Measurements from ENCODE around the gene MYT1.
"Not testable (repeated sequence)": the region's sequence is repeated elsewhere in the genome, so short reads cannot be mapped to it uniquely, and the experiment has no call there.

MYT1 gene

GRCh38 chr20:64177787-64178186 lies 13.5 kb downstream of the MYT1 start:
- DNase-seq (ENCODE audit: extremely low read depth, low read depth) = no peak
- no peak for TF ChIP-seq CTCF (IDR thresholded peaks at IDR 0.05; ENCODE audit: low read depth, low read length)

- DNase-seq (ENCODE audit: extremely low read depth, low read depth) = not testable (repeated sequence)
Measured at GRCh38 chr20:64178925-64179324, 14.7 kb downstream of the MYT1 start.

DNA sequence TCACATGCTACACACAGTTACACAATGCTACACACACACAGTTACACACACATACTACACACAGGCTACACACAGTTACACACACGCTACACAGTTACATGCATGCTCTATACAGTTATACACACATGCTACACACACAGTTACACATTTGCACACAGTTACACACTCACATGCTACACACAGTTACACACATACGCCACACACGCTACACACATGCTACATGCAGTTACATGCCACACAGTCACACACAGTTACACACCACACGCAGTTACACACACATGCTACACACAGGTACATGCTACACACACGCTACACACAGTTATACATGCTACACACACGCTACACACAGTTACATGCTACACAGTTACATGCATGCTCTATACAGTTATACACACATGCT lies 15.6 kb downstream of the MYT1 start:
- DNase-seq (ENCODE audit: extremely low read depth, low read depth) = no peak
- no peak for TF ChIP-seq CTCF (IDR thresholded peaks at IDR 0.05; ENCODE audit: low read depth, low read length)

GRCh38 chr20:64180673-64181072 lies 16.4 kb downstream of the MYT1 start:
- no peak for DNase-seq (ENCODE audit: extremely low read depth, low read depth)
- no peak for TF ChIP-seq CTCF (IDR thresholded peaks at IDR 0.05; ENCODE audit: low read depth, low read length)

GRCh38 chr20:64181391-64181790 lies 17.1 kb downstream of the MYT1 start:
- no peak for TF ChIP-seq CTCF (IDR thresholded peaks at IDR 0.05; ENCODE audit: low read depth, low read length)
- no peak for DNase-seq (ENCODE audit: extremely low read depth, low read depth)

DNA sequence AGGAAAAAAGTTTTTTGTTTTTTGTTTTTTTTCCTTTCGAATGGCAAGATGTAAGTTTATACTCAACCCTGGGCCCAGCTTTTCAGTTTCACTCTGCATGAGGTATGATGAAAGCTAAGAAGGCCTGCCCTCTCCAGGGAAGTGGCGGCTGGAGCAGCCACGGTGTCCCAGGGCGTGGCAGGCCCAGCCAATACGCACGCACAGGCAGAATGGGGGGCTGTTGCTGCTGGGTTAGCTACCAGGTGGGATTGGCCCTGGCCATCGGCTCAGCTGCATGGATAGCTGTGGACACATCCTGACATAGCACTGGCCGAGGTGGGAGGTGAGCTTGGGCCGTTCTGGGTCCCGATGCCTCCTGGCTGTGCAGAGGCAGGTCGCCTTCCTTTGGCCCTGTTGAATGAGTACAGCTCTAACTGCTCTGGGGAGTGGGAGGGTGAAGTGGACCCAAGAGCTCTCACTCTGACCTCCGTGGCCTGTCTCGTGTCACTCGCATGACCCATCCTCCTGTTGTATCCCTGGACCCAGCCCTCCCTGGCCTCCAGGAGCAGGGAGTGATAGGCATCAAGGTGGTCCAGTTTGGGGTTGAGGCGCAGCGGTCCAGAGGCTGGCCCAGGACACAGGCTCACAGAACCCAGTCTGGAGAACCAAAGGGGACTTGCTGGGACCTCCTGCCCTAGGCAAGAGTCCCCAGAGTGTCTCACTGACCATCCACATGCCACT lies 18.1 kb downstream of the MYT1 start:
- no peak for TF ChIP-seq CTCF (IDR thresholded peaks at IDR 0.05; ENCODE audit: low read depth, low read length)
- DNase-seq (ENCODE audit: extremely low read depth, low read depth) = no peak

DNA sequence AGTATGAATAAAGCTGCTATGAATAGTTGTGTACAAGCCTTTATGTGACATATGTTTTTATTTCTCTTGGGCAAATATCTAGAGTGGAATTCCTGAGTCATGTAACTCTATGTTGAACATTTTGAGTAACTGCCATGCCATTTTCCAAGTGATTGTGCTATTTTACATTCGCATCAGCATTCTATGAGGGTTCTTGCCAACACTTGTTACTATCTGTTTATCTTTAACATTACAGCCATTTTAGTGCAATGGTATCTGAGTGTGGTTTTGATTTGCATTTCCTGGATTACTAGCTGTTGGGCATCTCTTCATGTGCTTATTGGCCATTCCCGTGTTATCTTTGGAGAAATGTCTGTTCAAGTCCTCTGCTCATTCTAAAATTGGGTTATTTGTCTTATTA lies 19.1 kb downstream of the MYT1 start:
- no peak for DNase-seq (ENCODE audit: extremely low read depth, low read depth)
- no peak for TF ChIP-seq CTCF (IDR thresholded peaks at IDR 0.05; ENCODE audit: low read depth, low read length)

DNA sequence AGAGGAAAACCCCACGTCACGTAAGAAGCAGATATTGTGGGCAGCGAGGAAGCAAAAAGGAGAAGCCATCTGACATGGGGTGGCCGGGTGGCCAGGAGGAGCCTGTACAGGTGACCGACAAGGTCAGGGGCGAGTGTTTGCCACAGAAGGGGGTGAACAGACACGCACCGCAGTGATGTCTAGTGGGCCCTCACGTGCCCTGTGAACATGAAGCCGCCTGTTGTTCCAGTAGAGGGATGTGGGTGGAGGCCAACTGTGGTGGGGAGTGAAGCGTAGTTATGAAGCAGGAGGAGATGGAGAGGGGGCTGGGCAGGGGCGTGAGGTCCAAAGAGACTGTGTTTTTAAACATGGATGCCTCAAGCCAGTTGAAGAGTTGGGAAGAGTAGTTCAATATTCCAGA lies 20.5 kb downstream of the MYT1 start:
- no peak for TF ChIP-seq CTCF (IDR thresholded peaks at IDR 0.05; ENCODE audit: low read depth, low read length)
- no peak for DNase-seq (ENCODE audit: extremely low read depth, low read depth)

Measured in AG09319 (cell line).